Measurements from ENCODE around the gene CROCC2. TPM values are rescaled to one million over a fixed set of nuclear protein-coding genes. Genes with fewer than 3 reads are reported as not detected.

Gene CROCC2
- polyA plus RNA-seq, 4 donors = 0.03 to 0.11 (median 0.08) TPM

- no peak for DNase-seq (ENCODE audit: low read depth in 4 of 4, low spot score in 2 of 4)
Observed at GRCh38 chr2:241007880-241008710, 102.0 kb downstream of the CROCC2 start.

GRCh38 chr2:241008711-241009121, 102.6 kb downstream of the CROCC2 start:
- DNase-seq (ENCODE audit: low read depth in 4 of 4, low spot score in 2 of 4) = no peak

GRCh38 chr2:241009191-241009590, 103.1 kb downstream of the CROCC2 start:
- no peak for DNase-seq (ENCODE audit: low read depth in 4 of 4, low spot score in 2 of 4)

- no peak for DNase-seq (ENCODE audit: low read depth in 4 of 4, low spot score in 2 of 4)
Observed at GRCh38 chr2:241009601-241010530, 103.7 kb downstream of the CROCC2 start.

- DNase-seq (ENCODE audit: low read depth in 4 of 4, low spot score in 2 of 4) = no peak
Observed at GRCh38 chr2:241010531-241011295, 104.6 kb downstream of the CROCC2 start.

- DNase-seq (ENCODE audit: low read depth in 4 of 4, low spot score in 2 of 4) = no peak
Observed at GRCh38 chr2:241011296-241011600, 105.1 kb downstream of the CROCC2 start.

- DNase-seq (ENCODE audit: low read depth in 4 of 4, low spot score in 2 of 4) = no peak
Observed at GRCh38 chr2:241011751-241012510, 105.8 kb downstream of the CROCC2 start.

GRCh38 chr2:241014224-241014623, 108.1 kb downstream of the CROCC2 start:
- no peak for DNase-seq (ENCODE audit: low read depth in 4 of 4, low spot score in 2 of 4)

- no peak for DNase-seq (ENCODE audit: low read depth in 4 of 4, low spot score in 2 of 4)
Observed at GRCh38 chr2:241014764-241015163, 108.6 kb downstream of the CROCC2 start.

GRCh38 chr2:241015439-241015838, 109.3 kb downstream of the CROCC2 start:
- DNase-seq (ENCODE audit: low read depth in 4 of 4, low spot score in 2 of 4) = no peak

- no peak for DNase-seq (ENCODE audit: low read depth in 4 of 4, low spot score in 2 of 4)
Observed at GRCh38 chr2:241017228-241017940, 111.2 kb downstream of the CROCC2 start.

GRCh38 chr2:241018051-241018891, 112.1 kb downstream of the CROCC2 start:
- DNase-seq (ENCODE audit: low read depth in 4 of 4, low spot score in 2 of 4) = no peak

GRCh38 chr2:241019441-241020139, 113.5 kb downstream of the CROCC2 start:
- no peak for DNase-seq (ENCODE audit: low read depth in 4 of 4, low spot score in 2 of 4)

- no peak for DNase-seq (ENCODE audit: low read depth in 4 of 4, low spot score in 2 of 4)
Observed at GRCh38 chr2:241020201-241020600, 114.1 kb downstream of the CROCC2 start.

GRCh38 chr2:241020629-241021190, 114.6 kb downstream of the CROCC2 start:
- DNase-seq (ENCODE audit: low read depth in 4 of 4, low spot score in 2 of 4) = no peak

- no peak for DNase-seq (ENCODE audit: low read depth in 4 of 4, low spot score in 2 of 4)
Observed at GRCh38 chr2:241025639-241026038, 119.5 kb downstream of the CROCC2 start.

- DNase-seq (ENCODE audit: low read depth in 4 of 4, low spot score in 2 of 4) = no peak
Observed at GRCh38 chr2:241029599-241030332, 123.6 kb downstream of the CROCC2 start.
